Fibroblast of upper back skin (primary cell): ENCODE measurements around the gene TMEM61.

Source experiments
- DNase-seq: peaks from one replicate; pipeline ENCODE4 v3.0.0-alpha.2; 2013

The TMEM61 gene

GRCh38 chr1:54986025-54986424, 5.6 kb downstream of the TMEM61 start:
- DNase-seq = no peak

- no peak for DNase-seq
These were observed 6.1 kb downstream of the TMEM61 start for GRCh38 chr1:54986533-54986932.

GRCh38 chr1:54987427-54987826, 7.0 kb downstream of the TMEM61 start:
- DNase-seq = no peak

- DNase-seq = peak; percentile 76
These were observed 7.7 kb downstream of the TMEM61 start for GRCh38 chr1:54987919-54988705.

- no peak for DNase-seq
These were observed 8.5 kb downstream of the TMEM61 start for GRCh38 chr1:54988975-54989374.

- DNase-seq = no peak
These were observed 9.0 kb downstream of the TMEM61 start for GRCh38 chr1:54989473-54989872.

GRCh38 chr1:54989968-54990810, 9.8 kb downstream of the TMEM61 start:
- peak; percentile 57 for DNase-seq

- DNase-seq = no peak
These were observed 10.5 kb downstream of the TMEM61 start for GRCh38 chr1:54990916-54991315.

- no peak for DNase-seq
These were observed 11.5 kb downstream of the TMEM61 start for GRCh38 chr1:54991939-54992338.

GRCh38 chr1:54993140-54993539, 12.7 kb downstream of the TMEM61 start:
- no peak for DNase-seq

GRCh38 chr1:54994355-54994990, 14.0 kb downstream of the TMEM61 start:
- DNase-seq = no peak

- DNase-seq = no peak
These were observed 14.8 kb downstream of the TMEM61 start for GRCh38 chr1:54995013-54995760.

- no peak for DNase-seq
These were observed 15.4 kb downstream of the TMEM61 start for GRCh38 chr1:54995835-54996234.

GRCh38 chr1:54996359-54996868, 16.0 kb downstream of the TMEM61 start:
- peak; percentile 62 for DNase-seq

- DNase-seq = no peak
These were observed 16.7 kb downstream of the TMEM61 start for GRCh38 chr1:54996869-54997710.

GRCh38 chr1:54997711-54997986, 17.2 kb downstream of the TMEM61 start:
- no peak for DNase-seq

GRCh38 chr1:54998100-54998499, 17.7 kb downstream of the TMEM61 start:
- no peak for DNase-seq

GRCh38 chr1:54998677-54999076, 18.2 kb downstream of the TMEM61 start, which contains the start of gene BSND:
Gene BSND (plus strand): TSS chr1:54998933. CDS start chr1:54999187, 254 bp downstream.
- DNase-seq = no peak

GRCh38 chr1:55000110-55001085, 20.0 kb downstream of the TMEM61 start:
- no peak for DNase-seq

- no peak for DNase-seq
These were observed 20.9 kb downstream of the TMEM61 start for GRCh38 chr1:55001311-55001710.

GRCh38 chr1:55002686-55003085, 22.3 kb downstream of the TMEM61 start:
- DNase-seq = no peak
